ENCODE data around the gene CDKAL1. TPM values are rescaled to one million over a fixed set of nuclear protein-coding genes. Genes with fewer than 3 reads are reported as not detected.

The CDKAL1 gene
- total and polyA plus RNA-seq, 9 of the 15 experiments (the other 6 are each of a cell fraction or from before 2014, with no cell fraction given), result 11.2 to 36.3 (median 20.1) TPM

DNA sequence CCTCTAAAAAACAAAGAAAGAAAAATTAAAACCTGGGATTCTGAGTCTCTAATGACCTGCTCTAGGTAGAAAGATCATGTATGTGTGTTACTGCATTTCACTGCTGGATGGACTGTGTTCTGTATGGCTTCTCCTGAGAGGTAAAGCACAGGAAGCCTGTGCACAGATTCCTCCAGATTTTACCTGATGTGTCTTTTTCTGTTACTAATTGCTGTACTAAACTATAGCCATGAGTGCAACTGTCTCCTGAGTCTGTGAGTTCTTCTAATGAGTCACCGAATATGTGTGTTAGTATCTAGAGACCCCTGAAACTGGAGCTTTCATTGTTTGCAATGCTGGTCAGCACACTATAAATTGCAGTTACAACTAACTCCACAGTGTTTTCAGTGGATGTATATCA is 270.8 kb downstream of the CDKAL1 start (continued):
- TF ChIP-seq ZNF408 (CRISPR knock-in tag; IDR thresholded peaks at IDR 0.05; ENCODE audit: low read depth), result no peak
- no peak for TF ChIP-seq NR2C2 (CRISPR knock-in tag; IDR thresholded peaks at IDR 0.05)
- TF ChIP-seq NR2C2 (tag; IDR thresholded peaks at IDR 0.05), result no peak
- TF ChIP-seq MBD1 (CRISPR knock-in tag; IDR thresholded peaks at IDR 0.05), result no peak

DNA sequence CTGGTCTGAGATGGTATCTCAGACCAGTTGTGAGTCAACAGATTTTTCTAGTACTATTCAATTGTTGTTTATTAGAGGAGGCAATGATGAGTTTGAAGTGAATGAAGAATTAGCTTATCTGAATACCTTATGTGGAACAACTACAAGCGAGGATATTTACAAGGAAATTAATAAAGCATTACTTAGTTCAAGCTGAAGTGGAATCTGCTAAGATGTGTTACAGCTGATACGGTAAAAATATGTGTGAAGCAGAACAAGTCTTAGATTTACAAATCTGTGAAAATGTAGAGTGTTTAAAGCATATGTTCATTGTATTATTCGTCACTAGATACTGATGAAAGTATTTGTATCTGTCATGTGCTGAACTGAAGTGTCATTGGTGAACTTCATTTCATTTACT is 272.4 kb downstream of the CDKAL1 start:
- TF ChIP-seq ZSCAN32 (CRISPR knock-in tag; IDR thresholded peaks at IDR 0.05) (no peak), SREBF1 (IDR thresholded peaks at IDR 0.05; ENCODE audit: borderline replicate concordance, low read depth, low read length) (no peak), PTRF (tag; IDR thresholded peaks at IDR 0.05) (no peak), BHLHE40 (IDR thresholded peaks at IDR 0.05; ENCODE audit: low read length) (no peak), CBFB (CRISPR knock-in tag; IDR thresholded peaks at IDR 0.05) (no peak), HMG20A (CRISPR knock-in tag; conservative IDR thresholded peaks at IDR 0.05) (no peak), HNRNPH1 (optimal IDR thresholded peaks at IDR 0.05; ENCODE audit: low read depth, low read length) (no peak)
- intact Hi-C loops (cut with micrococcal nuclease) (no loop called here), in situ Hi-C loops (cut with MboI) (no loop called here)
- no peaks in the 10 kb centered on the region for H3K27me3 ChIP-seq (ENCODE audit: control insufficient read depth in 2 of 2, insufficient read depth in 2 of 2, low read length in 2 of 2)
- H3K4me3 ChIP-seq, result no peak overlapping the region
- no TSS peak for BruUV-seq (replicated peaks)
- H3K9me3 ChIP-seq (replicated peaks; ENCODE audit: control insufficient read depth, insufficient read depth, low read depth, low read length), result no peaks in the 10 kb centered on the region
- no peak for FAIRE-seq
- no peaks in the 10 kb centered on the region; the same call in 2 of the 3 replicates for H3K36me3 ChIP-seq (ENCODE audit: control insufficient read depth, insufficient read depth, low read length)
- no peak for DNase-seq (ENCODE audit: extremely low read depth in 1 of 4, low spot score in 3 of 4)
- POLR2A ChIA-PET, result no interaction called here
- peaks cover 8 to 17% of the 10 kb centered on the region in 2 experiments for H3K4me1 ChIP-seq (replicated peaks in 1 of 2; ENCODE audit: control insufficient read depth in 2 of 2, insufficient read depth in 2 of 2, low read length in 2 of 2)
- CTCF ChIA-PET (ENCODE audit: low intra/inter-chr PET ratio), result no interaction called here
- no peak overlapping the region for H2AFZ ChIP-seq (ENCODE audit: low read depth, low read length)
- no peak overlapping the region for H3K4me2 ChIP-seq (ENCODE audit: insufficient read depth, low read length)
- no peak overlapping the region for H3K27ac ChIP-seq (ENCODE audit: extremely low read depth, low read depth, low read length)
- H3K9me1 ChIP-seq (ENCODE audit: control insufficient read depth, insufficient read depth, low read length), result no peaks in the 10 kb centered on the region
- no peak overlapping the region for H3K9ac ChIP-seq (ENCODE audit: insufficient read depth in 1 of 2, low read depth in 2 of 2, low read length in 2 of 2)
- no peaks in the 10 kb centered on the region for H3K79me2 ChIP-seq (ENCODE audit: control insufficient read depth, insufficient read depth, low read length)
- no peak for ATAC-seq
- 94% methylated on average over 3 of the region's 3 CpGs for WGBS (ENCODE audit: insufficient coverage, low coverage, missing lambda C conversion rate)
- no peaks in the 10 kb centered on the region for H4K20me1 ChIP-seq (replicated peaks; ENCODE audit: control insufficient read depth, insufficient read depth, low read length)

Data from K562 (cell line).